Fibroblast of pulmonary artery (primary cell): ENCODE data around the gene OSCP1.
A peak's percentile ranks its signal among the peaks of the same experiment; 100 is the strongest.

Experiments
- DNase-seq: peaks from one replicate; pipeline ENCODE4 v3.0.0-alpha.2; 2010; ENCODE audit warnings: low read depth
- H3K4me3 ChIP-seq: replicated peaks from 2 replicates; pipeline ENCODE4 v1.5.1; 2011; ENCODE audit warnings: low read depth, mild to moderate bottlenecking, control low read depth, low read length, moderate library complexity
- CTCF ChIP-seq: IDR thresholded peaks from 2 replicates; pipeline ENCODE4 v1.5.1; 2011; ENCODE audit warnings: mild to moderate bottlenecking, control low read depth, low read length, inconsistent platforms; ENCODE audit errors: missing control alignments

The OSCP1 gene

GRCh38 chr1:36384542-36385409, 65.5 kb downstream of the OSCP1 start:
- peak; percentile 16 for DNase-seq
- H3K4me3 ChIP-seq = peak overlapping the region; percentile 92
- no peak for TF ChIP-seq CTCF

GRCh38 chr1:36383240-36383639, 67.0 kb downstream of the OSCP1 start:
- no peak overlapping the region for H3K4me3 ChIP-seq
- DNase-seq = no peak
- TF ChIP-seq CTCF = no peak

GRCh38 chr1:36382669-36383068, 67.6 kb downstream of the OSCP1 start:
- no peak for TF ChIP-seq CTCF
- DNase-seq = no peak
- no peak overlapping the region for H3K4me3 ChIP-seq

- TF ChIP-seq CTCF = no peak
- no peak for DNase-seq
- no peak overlapping the region for H3K4me3 ChIP-seq
These were observed 68.0 kb downstream of the OSCP1 start for GRCh38 chr1:36382231-36382630.

GRCh38 chr1:36381405-36381804, 68.8 kb downstream of the OSCP1 start:
- no peak for DNase-seq
- no peak for TF ChIP-seq CTCF
- no peak overlapping the region for H3K4me3 ChIP-seq

- H3K4me3 ChIP-seq = no peak overlapping the region
These were observed 69.5 kb downstream of the OSCP1 start for GRCh38 chr1:36380782-36381181.

More at GRCh38 chr1:36380782-36381181, 69.5 kb downstream of the OSCP1 start:
- no peak for DNase-seq
- TF ChIP-seq CTCF = no peak
